ENCODE measurements around the gene CAMTA1.

GRCh38 chr1:7508934-7509519, 723.8 kb downstream of the CAMTA1 start:
- TF ChIP-seq CTCF (optimal IDR thresholded peaks at IDR 0.05 in 1 of 3, IDR thresholded peaks at IDR 0.05 in 1 of 3, conservative IDR thresholded peaks at IDR 0.05 in 1 of 3; ENCODE audit: extremely low read depth in 1 of 3, insufficient read depth in 2 of 3, low read length in 3 of 3) (no peak), EZH2 (IDR thresholded peaks at IDR 0.05; ENCODE audit: low read length) (no peak)

Measured in keratinocyte (primary cell).